HEK293T (cell line): ENCODE measurements around the gene BHLHE40.

Experiments used
- ARNT ChIP-seq: fragments of 450-650 bp; IDR thresholded peaks from 2 replicates; pipeline ENCODE4 v1.6.1; 2017; ENCODE audit warnings: mild to moderate bottlenecking
- BHLHE40 ChIP-seq: fragments of 450-650 bp; IDR thresholded peaks from 2 replicates; pipeline ENCODE4 v1.6.1; 2016; ENCODE audit warnings: mild to moderate bottlenecking, moderate library complexity, borderline replicate concordance
- FOXK2 ChIP-seq: fragments of 450-650 bp; IDR thresholded peaks from 2 replicates; pipeline ENCODE4 v1.6.1; 2016; ENCODE audit warnings: mild to moderate bottlenecking
- HDGF ChIP-seq: fragments of 450-650 bp; IDR thresholded peaks from 2 replicates; pipeline ENCODE4 v1.6.1; 2017; ENCODE audit warnings: antibody characterized with exemption, borderline replicate concordance
- SP1 ChIP-seq: fragments of 450-650 bp; IDR thresholded peaks from 2 replicates; pipeline ENCODE4 v1.6.1; 2017
- SUZ12 ChIP-seq: fragments of 450-650 bp; IDR thresholded peaks from 2 replicates; pipeline ENCODE4 v1.6.1; 2016; ENCODE audit warnings: mild to moderate bottlenecking
- TARDBP ChIP-seq: fragments of 450-650 bp; IDR thresholded peaks from 2 replicates; pipeline ENCODE4 v1.6.1; 2016
- TF ChIP-seq, protein P1 (sequence below): fragments of 450-650 bp; IDR thresholded peaks from 2 replicates; pipeline ENCODE4 v1.6.1; 2016

DNA sequence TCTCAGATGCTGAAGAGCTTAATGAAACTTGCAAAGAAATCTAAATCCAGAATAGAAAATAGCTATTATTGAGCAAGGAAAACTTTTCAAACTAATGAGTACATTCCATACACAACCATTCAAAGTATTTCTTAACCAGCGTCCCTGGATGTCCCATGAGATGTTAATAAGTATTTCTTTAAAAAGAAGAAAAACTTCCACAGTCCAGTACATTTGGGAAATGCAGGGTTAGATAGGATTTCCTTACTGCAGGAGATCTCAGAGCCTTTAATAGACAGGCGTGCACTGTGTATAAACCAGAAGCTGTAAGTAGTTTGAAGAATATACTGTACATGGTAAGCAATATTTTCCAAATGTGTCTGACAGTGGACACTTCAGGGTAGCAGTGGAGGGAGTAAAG is 29.6 kb upstream of the BHLHE40 start:
- TF ChIP-seq ARNT = no peak
- TF ChIP-seq SUZ12 = no peak
- TF ChIP-seq HDGF = no peak
- TF ChIP-seq FOXK2 = no peak
- TF ChIP-seq, protein P1, sequence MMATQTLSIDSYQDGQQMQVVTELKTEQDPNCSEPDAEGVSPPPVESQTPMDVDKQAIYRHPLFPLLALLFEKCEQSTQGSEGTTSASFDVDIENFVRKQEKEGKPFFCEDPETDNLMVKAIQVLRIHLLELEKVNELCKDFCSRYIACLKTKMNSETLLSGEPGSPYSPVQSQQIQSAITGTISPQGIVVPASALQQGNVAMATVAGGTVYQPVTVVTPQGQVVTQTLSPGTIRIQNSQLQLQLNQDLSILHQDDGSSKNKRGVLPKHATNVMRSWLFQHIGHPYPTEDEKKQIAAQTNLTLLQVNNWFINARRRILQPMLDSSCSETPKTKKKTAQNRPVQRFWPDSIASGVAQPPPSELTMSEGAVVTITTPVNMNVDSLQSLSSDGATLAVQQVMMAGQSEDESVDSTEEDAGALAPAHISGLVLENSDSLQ = no peak
- no peak for TF ChIP-seq SP1
- TF ChIP-seq TARDBP = no peak
- no peak for TF ChIP-seq BHLHE40
